WTC11 (cell line): ENCODE data around the gene PGAP6. TPM values are rescaled to one million over a fixed set of nuclear protein-coding genes. Genes with fewer than 3 reads are reported as not detected.

ENCODE experiments used
- ATAC-seq: fragments of 200-7000 bp; cut with Tn5 transposase; 2 replicates; pipeline ENCODE4 v1.10.0; 2021; ENCODE audit warnings: mild to moderate bottlenecking, moderate library complexity
- CTCF ChIA-PET: fragments of 300-600 bp; sonication (Branson Sonifier 250); formaldehyde crosslinking; loops from one replicate; lab custom pipeline; 2021; ENCODE audit warnings: antibody characterized with exemption; lab: Charles Lee
- POLR2A ChIA-PET: fragments of 350-600 bp; sonication (Branson Sonifier 250); formaldehyde crosslinking; loops from one replicate; lab custom pipeline; 2021; ENCODE audit warnings: antibody characterized with exemption; lab: Charles Lee
- DNase-seq: peaks from one replicate; pipeline ENCODE4 v3.0.0; 2021; ENCODE audit warnings: low spot score
- H3K27ac Mint-ChIP-seq: 2 replicates; pipeline ENCODE4 v1.8.0; 2021; ENCODE audit warnings: mixed read lengths
- H3K27me3 Mint-ChIP-seq: 2 replicates; pipeline ENCODE4 v1.8.0; 2021; ENCODE audit warnings: low read depth, mild to moderate bottlenecking, moderate library complexity, mixed read lengths
- H3K36me3 Mint-ChIP-seq: 2 replicates; pipeline ENCODE4 v1.8.0; 2021; ENCODE audit warnings: mixed read lengths
- H3K4me1 Mint-ChIP-seq: 2 replicates; pipeline ENCODE4 v1.8.0; 2022; ENCODE audit warnings: mixed read lengths
- H3K4me3 Mint-ChIP-seq: 2 replicates; pipeline ENCODE4 v1.8.0; 2021; ENCODE audit warnings: mild to moderate bottlenecking, moderate library complexity, mixed read lengths
- H3K9me3 Mint-ChIP-seq: 2 replicates; pipeline ENCODE4 v1.8.0; 2021; ENCODE audit warnings: mixed read lengths
- ATF2 ChIP-seq: sonication (generic); formaldehyde crosslinking; IDR thresholded peaks from 2 replicates; pipeline ENCODE4 v1.8.1; 2022; ENCODE audit warnings: low read depth, missing genetic modification reagents, borderline replicate concordance
- CDX4 ChIP-seq: fragments of 250-450 bp; sonication (Bioruptor Pico); IDR thresholded peaks from 2 replicates; pipeline ENCODE4 v1.9.0; 2021; ENCODE audit warnings: moderate library complexity, mild to moderate bottlenecking, inconsistent platforms, borderline replicate concordance
- E2F5 ChIP-seq: sonication (generic); formaldehyde crosslinking; IDR thresholded peaks from 2 replicates; pipeline ENCODE4 v1.8.1; 2022; ENCODE audit warnings: mild to moderate bottlenecking, moderate library complexity, missing genetic modification reagents
- FOXK1 ChIP-seq: sonication (generic); formaldehyde crosslinking; IDR thresholded peaks from 2 replicates; pipeline ENCODE4 v1.8.0; 2022; ENCODE audit warnings: mild to moderate bottlenecking, moderate library complexity, missing genetic modification reagents
- GRHL2 ChIP-seq: fragments of 250-450 bp; sonication (Bioruptor Pico); IDR thresholded peaks from 2 replicates; pipeline ENCODE4 v1.8.0; 2022; ENCODE audit warnings: mild to moderate bottlenecking, moderate library complexity; ENCODE audit not compliant: insufficient replicate concordance, severe bottlenecking
- GTF2I ChIP-seq: fragments of 250-450 bp; sonication (Bioruptor Pico); conservative IDR thresholded peaks from 2 replicates; pipeline ENCODE4 v1.4.0; 2021; ENCODE audit warnings: mild to moderate bottlenecking
- NFATC4 ChIP-seq: fragments of 250-450 bp; sonication (Bioruptor Pico); IDR thresholded peaks from 2 replicates; pipeline ENCODE4 v1.9.0; 2021; ENCODE audit warnings: mild to moderate bottlenecking
- NFYB ChIP-seq: sonication (generic); formaldehyde crosslinking; conservative IDR thresholded peaks from 2 replicates; pipeline ENCODE4 v1.8.0; 2022; ENCODE audit warnings: low read depth, missing genetic modification reagents
- PREB ChIP-seq: sonication (generic); formaldehyde crosslinking; IDR thresholded peaks from 2 replicates; pipeline ENCODE4 v1.8.1; 2022; ENCODE audit warnings: mild to moderate bottlenecking, missing genetic modification reagents, moderate library complexity, borderline replicate concordance
- ZNF121 ChIP-seq: sonication (generic); formaldehyde crosslinking; IDR thresholded peaks from 2 replicates; pipeline ENCODE4 v1.8.0; 2023; ENCODE audit warnings: missing genetic modification reagents
- ZNF232 ChIP-seq: sonication (generic); formaldehyde crosslinking; IDR thresholded peaks from 2 replicates; pipeline ENCODE4 v1.8.0; 2022; ENCODE audit warnings: mild to moderate bottlenecking, missing genetic modification reagents
- ZNF532 ChIP-seq: fragments of 250-450 bp; sonication (Bioruptor Pico); IDR thresholded peaks from 2 replicates; pipeline ENCODE4 v1.9.0; 2021; ENCODE audit warnings: mild to moderate bottlenecking, borderline replicate concordance
- ZNF671 ChIP-seq: fragments of 250-450 bp; sonication (Bioruptor Pico); IDR thresholded peaks from 2 replicates; pipeline ENCODE4 v1.8.0; 2021; ENCODE audit warnings: mild to moderate bottlenecking
- total RNA-seq: library from RNA; stranded (reverse); gene quantifications from 3 replicates; pipeline ENCODE4 v1.2.3, GENCODE V29; 2021
- TF ChIP-seq, protein P1 (sequence below): sonication (generic); formaldehyde crosslinking; conservative IDR thresholded peaks from 2 replicates; pipeline ENCODE4 v1.8.1; 2023; ENCODE audit warnings: mild to moderate bottlenecking, low read depth, missing genetic modification reagents, moderate library complexity
- TF ChIP-seq, protein P2 (sequence below): sonication (generic); formaldehyde crosslinking; IDR thresholded peaks from 2 replicates; pipeline ENCODE4 v1.8.0; 2022; ENCODE audit warnings: mild to moderate bottlenecking, missing genetic modification reagents

The PGAP6 gene
- total RNA-seq, 1 experiment from 2014 or later: 108 TPM

- TF ChIP-seq ATF2 (CRISPR knock-in tag) (no peak), NFYB (CRISPR knock-in tag) (no peak), E2F5 (CRISPR knock-in tag) (no peak), ZNF121 (CRISPR knock-in tag) (no peak)
Observed at GRCh38 chr16:366476-366875, 15.3 kb downstream of the PGAP6 start (continued).

DNA sequence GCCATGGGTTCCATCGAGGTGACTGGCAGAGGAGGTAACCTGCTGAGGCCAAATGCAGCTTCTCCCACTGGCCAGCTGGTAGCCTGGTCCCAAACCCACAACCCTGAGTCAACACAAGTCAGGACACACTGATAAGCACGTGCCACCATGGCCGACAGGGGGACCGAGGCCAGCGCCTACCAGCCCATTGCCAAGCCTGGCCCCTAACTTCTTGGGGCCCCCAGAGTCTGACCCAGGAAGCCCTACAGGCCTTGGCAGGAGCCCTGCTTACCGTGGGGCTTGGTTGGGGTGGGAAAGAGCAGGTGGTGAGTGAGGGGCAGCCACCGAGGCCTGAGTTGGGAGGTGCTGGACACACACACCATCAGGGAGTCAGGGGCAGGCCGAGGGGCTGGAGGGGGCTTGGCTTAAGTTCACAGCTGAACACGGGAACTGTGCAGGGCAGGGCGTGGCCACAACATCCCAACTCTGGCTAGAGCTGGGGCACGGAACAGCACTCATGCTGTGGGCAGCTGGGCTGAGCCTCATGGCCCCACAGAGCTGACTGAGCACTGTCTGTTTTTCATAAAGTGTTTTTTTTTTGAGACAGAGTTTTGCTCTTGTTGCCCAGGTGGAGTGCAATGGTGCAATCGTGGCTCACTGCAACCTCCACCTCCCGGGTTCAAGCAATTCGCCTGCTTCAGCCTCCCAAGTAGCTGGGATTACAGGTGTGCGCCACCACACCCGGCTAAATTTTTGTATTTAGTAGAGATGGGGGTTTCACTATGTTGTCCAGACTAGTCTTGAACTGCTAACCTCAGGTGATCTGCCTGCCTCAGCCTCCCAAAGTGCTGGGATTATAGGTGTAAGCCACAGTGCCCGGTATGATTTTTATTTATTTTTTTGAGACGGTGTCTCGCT is 16.9 kb downstream of the PGAP6 start:
- CTCF ChIA-PET: interaction anchor here (0.9 to 1.4 kb wide), 3 partner anchors 12 to 268 kb away, joined by 3 to 6 read pairs (median 6); no protein-coding TSS in a partner anchor
- H3K4me1 Mint-ChIP-seq: peaks cover 5% of the 10 kb centered on the region
- TF ChIP-seq ATF2 (CRISPR knock-in tag): no peak
- TF ChIP-seq NFATC4 (CRISPR knock-in tag): 0 out of 2 replicates have a peak, but pooled peaks have one; percentile 2
- TF ChIP-seq, all 79 proteins: peak for 1
- POLR2A ChIA-PET: no interaction called here
- no peaks in the 10 kb centered on the region for H3K9me3 Mint-ChIP-seq
- no peaks in the 10 kb centered on the region for H3K27me3 Mint-ChIP-seq
- DNase-seq (no peak), ATAC-seq (no peak)
- no peak overlapping the region for H3K4me3 Mint-ChIP-seq
- H3K36me3 Mint-ChIP-seq: peaks cover 14% of the 10 kb centered on the region
- H3K27ac Mint-ChIP-seq: no peak overlapping the region

GRCh38 chr16:363766-364490 is 17.9 kb downstream of the PGAP6 start:
- ChIA-PET POLR2A (no interaction called here), CTCF (interaction anchor here (0.9 to 2.7 kb wide), 6 partner anchors 11 to 267 kb away, joined by 3 to 14 read pairs (median 6); partner anchors contain the start of gene DECR2)
- ATAC-seq: no peak
- H3K36me3 Mint-ChIP-seq: peaks cover 12% of the 10 kb centered on the region
- no peaks in the 10 kb centered on the region for H3K4me1 Mint-ChIP-seq
- no peak overlapping the region for H3K27ac Mint-ChIP-seq
- DNase-seq: no peak
- H3K27me3 Mint-ChIP-seq: no peaks in the 10 kb centered on the region
- no peaks in the 10 kb centered on the region for H3K9me3 Mint-ChIP-seq
- H3K4me3 Mint-ChIP-seq: no peak overlapping the region
- TF ChIP-seq, protein P1, sequence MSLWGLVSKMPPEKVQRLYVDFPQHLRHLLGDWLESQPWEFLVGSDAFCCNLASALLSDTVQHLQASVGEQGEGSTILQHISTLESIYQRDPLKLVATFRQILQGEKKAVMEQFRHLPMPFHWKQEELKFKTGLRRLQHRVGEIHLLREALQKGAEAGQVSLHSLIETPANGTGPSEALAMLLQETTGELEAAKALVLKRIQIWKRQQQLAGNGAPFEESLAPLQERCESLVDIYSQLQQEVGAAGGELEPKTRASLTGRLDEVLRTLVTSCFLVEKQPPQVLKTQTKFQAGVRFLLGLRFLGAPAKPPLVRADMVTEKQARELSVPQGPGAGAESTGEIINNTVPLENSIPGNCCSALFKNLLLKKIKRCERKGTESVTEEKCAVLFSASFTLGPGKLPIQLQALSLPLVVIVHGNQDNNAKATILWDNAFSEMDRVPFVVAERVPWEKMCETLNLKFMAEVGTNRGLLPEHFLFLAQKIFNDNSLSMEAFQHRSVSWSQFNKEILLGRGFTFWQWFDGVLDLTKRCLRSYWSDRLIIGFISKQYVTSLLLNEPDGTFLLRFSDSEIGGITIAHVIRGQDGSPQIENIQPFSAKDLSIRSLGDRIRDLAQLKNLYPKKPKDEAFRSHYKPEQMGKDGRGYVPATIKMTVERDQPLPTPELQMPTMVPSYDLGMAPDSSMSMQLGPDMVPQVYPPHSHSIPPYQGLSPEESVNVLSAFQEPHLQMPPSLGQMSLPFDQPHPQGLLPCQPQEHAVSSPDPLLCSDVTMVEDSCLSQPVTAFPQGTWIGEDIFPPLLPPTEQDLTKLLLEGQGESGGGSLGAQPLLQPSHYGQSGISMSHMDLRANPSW (CRISPR knock-in tag): no peak
- TF ChIP-seq GTF2I: no peak
- TF ChIP-seq, protein P2, sequence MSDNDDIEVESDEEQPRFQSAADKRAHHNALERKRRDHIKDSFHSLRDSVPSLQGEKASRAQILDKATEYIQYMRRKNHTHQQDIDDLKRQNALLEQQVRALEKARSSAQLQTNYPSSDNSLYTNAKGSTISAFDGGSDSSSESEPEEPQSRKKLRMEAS (CRISPR knock-in tag): no peak
- no peak for TF ChIP-seq ZNF671
- no peak for TF ChIP-seq PREB (CRISPR knock-in tag)
- TF ChIP-seq GRHL2 (CRISPR knock-in tag): no peak
- TF ChIP-seq ZNF121 (CRISPR knock-in tag): no peak
- no peak for TF ChIP-seq CDX4 (CRISPR knock-in tag)
- TF ChIP-seq ZNF232 (CRISPR knock-in tag): no peak
- no peak for TF ChIP-seq FOXK1 (CRISPR knock-in tag)
- no peak for TF ChIP-seq ZNF532 (CRISPR knock-in tag)
